Aorta (tissue), 5 donors: ENCODE results near the gene SACS. TPM values are rescaled to one million over a fixed set of nuclear protein-coding genes. Genes with fewer than 3 reads are reported as not detected.
"Not testable (repeated sequence)": the region's sequence is repeated elsewhere in the genome, so short reads cannot be mapped to it uniquely, and the experiment has no call there.

Experiments used
- ATAC-seq: fragments of 200-7000 bp; cut with Tn5 transposase; one replicate; pipeline ENCODE4 v1.9.1; 2022; ENCODE audit warnings: moderate library complexity; ENCODE audit not compliant: low FRiP score
- DNase-seq, 2 donors: peaks; one replicate each; pipeline ENCODE4 v3.0.0-alpha.2; 2020
- H3K27ac ChIP-seq, 2 donors: one replicate each; pipeline ENCODE4 v1.5.1; 2013; ENCODE audit warnings: low read length in 2 of 2, mild to moderate bottlenecking in 2 of 2, moderate library complexity in 2 of 2, control low read depth in 1 of 2, inconsistent platforms in 1 of 2, low read depth in 1 of 2
- H3K27me3 ChIP-seq, 2 donors: one replicate each; pipeline ENCODE4 v1.6.1; 2013; ENCODE audit warnings: control low read depth in 1 of 2, low read length in 1 of 2, mild to moderate bottlenecking in 1 of 2, moderate library complexity in 1 of 2; ENCODE audit not compliant: insufficient read depth in 2 of 2, control insufficient read depth in 1 of 2
- H3K36me3 ChIP-seq, 2 donors: one replicate each; pipeline ENCODE4 v1.6.1; 2013; ENCODE audit warnings: control low read depth in 1 of 2, low read length in 1 of 2, mild to moderate bottlenecking in 1 of 2; ENCODE audit not compliant: insufficient read depth in 2 of 2, control insufficient read depth in 1 of 2
- H3K4me1 ChIP-seq, 2 donors: one replicate each; pipeline ENCODE4 v1.6.1; 2013; ENCODE audit warnings: low read length in 2 of 2, control low read depth in 1 of 2, mild to moderate bottlenecking in 1 of 2, moderate library complexity in 1 of 2; ENCODE audit not compliant: insufficient read depth in 2 of 2, control insufficient read depth in 1 of 2
- H3K4me3 ChIP-seq, 2 donors: one replicate each; pipeline ENCODE4 v1.5.1; 2013; ENCODE audit warnings: low read length in 2 of 2, control low read depth in 1 of 2, mild to moderate bottlenecking in 1 of 2
- H3K9me3 ChIP-seq: one replicate; pipeline ENCODE4 v1.6.1; 2013; ENCODE audit warnings: mild to moderate bottlenecking, low read length; ENCODE audit not compliant: control insufficient read depth
- WGBS, 2 donors: extraction: QIAGEN DNeasy Blood & Tissue Kit; methylation state at CpG; one replicate each; pipeline ENCODE4 v1.1.7; 2013; 5-methylcytosine and 5-hydroxymethylcytosine counted together
- intact Hi-C, 2 donors: fragments of 100-400 bp; cut with DNase I; formaldehyde crosslinking; loops; one replicate each; pipeline versions ENCODE4 v1.14.2 to v1.15.0; 2022
- polyA plus RNA-seq, 2 donors: library from polyadenylated mRNA; stranded (reverse); fragments of 200-250 nt; gene quantifications; one replicate each; pipeline ENCODE4 v1.2.3, GENCODE V29; 2013
- total RNA-seq, 2 donors: library from RNA; stranded (reverse); fragmentation: NEBNext Ultra II Directional; extraction: Animal tissue kit (Norgen Biotek cat#: 25700); gene quantifications; one replicate each; pipeline ENCODE4 v1.2.1, GENCODE V29; 2021
- donor health status: healthy with polysubstance abuse.
- donor health status: Bipolar disorder and iron deficiency.
- donor health status: DM: no; HTN: no; CAD: no.
- donor health status: DM: no; HTN: no; CAD: no.
- donor health status: DM: yes; HTN: yes; CAD: no.

The SACS gene
- total and polyA plus RNA-seq, 4 donors: 3.0 to 79.0 (median 26.2) TPM

DNA sequence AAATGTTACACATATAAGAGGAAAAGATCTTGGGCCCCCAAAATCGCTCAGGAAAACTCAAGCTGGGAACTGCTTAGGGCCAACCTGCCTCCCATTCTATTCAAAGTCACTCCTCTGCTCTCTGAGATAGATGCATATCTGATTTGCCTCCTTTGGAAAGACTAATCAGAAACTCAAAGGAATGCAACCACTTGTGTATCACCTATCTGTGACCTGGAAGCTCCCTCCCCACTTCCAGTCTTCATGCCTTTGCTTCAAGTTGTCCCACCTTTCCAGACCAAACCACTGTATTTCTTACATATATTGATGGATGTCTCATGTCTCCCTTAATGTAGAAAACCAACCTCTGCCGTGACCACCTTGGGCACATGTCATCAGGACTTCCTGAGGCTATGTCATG lies 32.3 kb downstream of the SACS start:
- H3K4me1 ChIP-seq, intact Hi-C loops, H3K27ac ChIP-seq, H3K9me3 ChIP-seq, ATAC-seq, H3K4me3 ChIP-seq, H3K27me3 ChIP-seq, DNase-seq, H3K36me3 ChIP-seq: not testable (repeated sequence)
- WGBS, 2 donors: 94 to 98% methylated on average over 2 of the region's 2 CpGs

DNA sequence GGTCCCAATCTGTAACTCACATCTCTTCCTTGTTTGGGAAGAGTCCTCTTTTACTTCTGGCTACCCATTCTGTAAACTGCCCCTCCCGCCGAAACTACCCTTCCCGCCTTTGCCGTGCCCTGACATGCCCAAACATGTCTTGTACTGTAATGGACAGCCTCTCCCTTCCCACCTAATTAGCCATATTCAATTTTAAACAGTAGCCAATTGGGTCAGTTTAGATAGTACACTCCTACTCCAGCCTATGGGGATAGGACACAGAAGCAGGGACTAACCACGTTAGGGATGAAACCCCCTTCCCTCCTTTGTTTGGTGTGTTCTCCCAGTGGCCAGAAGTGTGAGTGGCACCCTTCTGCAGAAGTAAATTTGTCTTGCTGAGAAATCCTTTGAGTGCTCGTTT lies 34.2 kb downstream of the SACS start:
- ATAC-seq: no peak
- H3K9me3 ChIP-seq: no peaks in the 10 kb centered on the region
- 82 to 94% methylated on average over 6 of the region's 6 CpGs for WGBS, 2 donors

DNA sequence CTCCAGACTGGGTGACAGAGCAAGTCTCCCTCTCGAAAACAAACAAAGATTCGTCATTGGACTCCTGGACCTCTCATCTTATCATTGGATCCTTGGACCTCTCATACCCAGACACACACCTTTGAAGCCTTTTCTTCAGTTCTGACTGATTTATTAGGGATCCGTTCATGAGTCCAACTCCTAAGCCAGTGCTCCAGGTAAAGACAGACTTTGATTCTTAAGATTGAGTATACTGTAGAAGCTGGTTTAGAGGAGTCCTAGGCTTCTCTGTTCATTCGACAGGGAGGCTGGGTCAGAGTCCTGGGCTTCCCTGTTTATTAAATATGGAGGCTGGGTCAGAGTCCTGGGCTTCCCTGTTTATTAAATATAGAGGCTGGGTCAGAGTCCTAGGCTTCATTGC lies 38.7 kb downstream of the SACS start:
- WGBS, 2 donors: 95 to 99% methylated on average over 4 of the region's 4 CpGs
- Histone ChIP-seq H3K36me3 (no peaks in the 10 kb centered on the region), H3K27me3 (no peaks in the 10 kb centered on the region), H3K4me1 (no peaks in the 10 kb centered on the region), H3K9me3 (no peaks in the 10 kb centered on the region), H3K4me3 (no peak overlapping the region), H3K27ac (no peak overlapping the region)
- ATAC-seq (no peak), DNase-seq (no peak)
- intact Hi-C loops: no loop called here

More for the DNA sequence above, 34.2 kb downstream of the SACS start:
- Histone ChIP-seq H3K4me3 (no peak overlapping the region), H3K36me3 (no peaks in the 10 kb centered on the region), H3K4me1 (no peaks in the 10 kb centered on the region), H3K27ac (no peak overlapping the region), H3K27me3 (no peaks in the 10 kb centered on the region)
- intact Hi-C loops: no loop called here
- DNase-seq: no peak

- no peaks in the 10 kb centered on the region for H3K9me3 ChIP-seq
- no peaks in the 10 kb centered on the region for H3K4me1 ChIP-seq
- no peak overlapping the region for H3K27ac ChIP-seq
- ATAC-seq (no peak), DNase-seq (no peak)
- H3K36me3 ChIP-seq: no peaks in the 10 kb centered on the region
- WGBS, 2 donors: 89% methylated on average over 9 of the region's 9 CpGs
- H3K27me3 ChIP-seq: no peaks in the 10 kb centered on the region
- intact Hi-C loops: no loop called here
- no peak overlapping the region for H3K4me3 ChIP-seq
Observed at GRCh38 chr13:23392925-23393645, 40.4 kb downstream of the SACS start.

DNA sequence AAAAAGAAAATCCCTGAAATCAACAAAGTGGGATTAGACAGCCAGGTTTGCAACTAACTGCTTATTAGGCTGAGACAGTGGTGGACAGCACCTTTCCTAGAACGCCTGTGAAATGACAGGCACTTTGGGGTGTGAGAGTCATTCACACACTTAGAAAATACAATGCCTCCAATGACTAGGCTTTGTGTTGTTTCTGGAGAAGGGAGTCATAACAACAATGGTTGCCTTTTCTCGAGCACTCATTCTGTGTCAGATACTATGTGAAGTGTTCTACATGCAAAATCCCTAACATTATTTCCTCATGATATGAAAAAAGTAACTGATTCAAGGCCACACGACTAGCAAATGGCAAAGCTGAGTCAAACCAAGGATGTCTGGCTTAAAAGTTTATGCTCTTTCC lies 41.2 kb downstream of the SACS start:
- Histone ChIP-seq H3K4me1 (no peaks in the 10 kb centered on the region), H3K27ac (no peak overlapping the region), H3K27me3 (no peaks in the 10 kb centered on the region), H3K4me3 (no peak overlapping the region), H3K9me3 (no peaks in the 10 kb centered on the region), H3K36me3 (no peaks in the 10 kb centered on the region)
- DNase-seq: no peak
- intact Hi-C loops: no loop called here
- ATAC-seq: no peak
- WGBS, 2 donors: 57 to 71% methylated on average over 3 of the region's 3 CpGs

- peak; percentile 32 for ATAC-seq
- Histone ChIP-seq H3K9me3 (no peaks in the 10 kb centered on the region), H3K27me3 (no peaks in the 10 kb centered on the region), H3K27ac (no peak overlapping the region), H3K4me3 (no peak overlapping the region), H3K4me1 (no peaks in the 10 kb centered on the region), H3K36me3 (no peaks in the 10 kb centered on the region)
- intact Hi-C loops: no loop called here
- WGBS, 2 donors: 86 to 87% methylated on average over 6 of the region's 6 CpGs
- DNase-seq: no peak
Observed at GRCh38 chr13:23391752-23392151, 41.8 kb downstream of the SACS start.

GRCh38 chr13:23386533-23386932 lies 47.0 kb downstream of the SACS start:
- intact Hi-C loops: no loop called here
- Histone ChIP-seq H3K4me1 (peaks cover 0 to 4% of the 10 kb centered on the region in 2 donors), H3K4me3 (no peak overlapping the region), H3K36me3 (no peaks in the 10 kb centered on the region), H3K9me3 (no peaks in the 10 kb centered on the region), H3K27ac (no peak overlapping the region), H3K27me3 (no peaks in the 10 kb centered on the region)
- no peak for DNase-seq
- WGBS, 2 donors: 97 to 98% methylated on average over 2 of the region's 2 CpGs
- ATAC-seq: no peak

DNA sequence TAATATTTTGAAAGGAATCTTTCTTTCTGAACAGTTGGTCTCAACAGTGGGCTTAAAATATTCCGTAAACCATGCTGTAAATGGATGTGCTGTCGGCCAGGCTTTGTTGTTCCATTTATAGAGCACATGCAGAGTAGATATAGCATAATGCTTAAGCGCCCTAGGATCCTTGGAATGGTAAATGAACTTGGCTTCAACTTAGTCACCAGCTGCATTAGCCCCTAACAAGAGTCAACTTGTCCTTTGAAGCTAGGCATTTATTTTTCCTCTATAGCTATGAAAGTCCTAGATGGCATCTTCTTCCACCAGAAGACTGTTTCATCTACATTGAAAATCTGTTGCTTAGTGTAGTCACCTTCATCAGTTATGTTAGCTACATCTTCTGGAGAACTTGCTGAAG lies 47.6 kb downstream of the SACS start:
- DNase-seq (no peak), ATAC-seq (no peak)
- Histone ChIP-seq H3K27ac (no peak overlapping the region), H3K27me3 (no peaks in the 10 kb centered on the region), H3K36me3 (no peaks in the 10 kb centered on the region), H3K4me3 (no peak overlapping the region), H3K9me3 (no peaks in the 10 kb centered on the region), H3K4me1 (peaks cover 0 to 4% of the 10 kb centered on the region in 2 donors)
- WGBS, 2 donors: 95 to 96% methylated on average over 3 of the region's 3 CpGs
- intact Hi-C loops: no loop called here

DNA sequence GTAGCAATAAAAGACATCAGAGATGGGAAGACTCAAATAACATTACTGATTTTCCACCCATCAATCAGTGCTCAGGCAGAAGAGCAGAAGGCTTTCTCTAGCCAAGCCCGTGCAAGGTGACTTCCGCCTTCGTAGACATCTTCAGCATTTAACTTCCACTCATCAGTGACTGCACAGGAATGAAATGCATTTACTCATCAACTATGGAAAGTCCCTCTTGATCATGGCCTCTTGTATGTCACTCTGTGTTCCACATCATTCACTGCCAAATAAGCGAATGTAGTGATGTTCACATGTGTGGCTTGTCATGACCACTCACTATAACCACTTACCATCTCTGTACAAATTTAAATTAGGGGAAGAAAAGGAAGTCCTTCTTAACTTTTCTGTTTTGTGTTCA lies 49.4 kb downstream of the SACS start:
- Histone ChIP-seq H3K9me3 (no peaks in the 10 kb centered on the region), H3K4me3 (no peak overlapping the region), H3K36me3 (no peaks in the 10 kb centered on the region), H3K27me3 (no peaks in the 10 kb centered on the region), H3K27ac (no peak overlapping the region), H3K4me1 (peaks cover 0 to 4% of the 10 kb centered on the region in 2 donors)
- DNase-seq (no peak), ATAC-seq (no peak)
- WGBS, 2 donors: 88 to 92% methylated on average over 4 of the region's 4 CpGs
- intact Hi-C loops: no loop called here
